Endothelial cell of umbilical vein (primary cell): Measurements from ENCODE around the gene SMARCA1. TPM values are rescaled to one million over a fixed set of nuclear protein-coding genes. Genes with fewer than 3 reads are reported as not detected.

Experiments
- BruUV-seq: library from RNA; stranded (reverse); fragments of 400-500 nt; replicated peaks from 2 replicates; lab custom pipeline; 2021; lab: Mats Ljungman, UMichigan
- CTCF ChIA-PET: fragments of 300-600, 350-600 bp; sonication (Branson Sonifier 250); formaldehyde crosslinking; loops from one replicate; lab custom pipeline; 2021; ENCODE audit warnings: antibody characterized with exemption, inconsistent platforms; lab: Charles Lee
- POLR2A ChIA-PET: fragments of 300-600, 350-600 bp; sonication (Branson Sonifier 250); formaldehyde crosslinking; loops from one replicate; lab custom pipeline; 2021; ENCODE audit warnings: antibody characterized with exemption, inconsistent platforms; lab: Charles Lee
- DNase-seq: peaks from one replicate; pipeline ENCODE4 v3.0.0-alpha.2; 2011; ENCODE audit warnings: low read depth, low spot score
- FAIRE-seq: peaks from 2 replicates; lab custom pipeline; 2011; peaks lifted over from hg19 to GRCh38; lab: Jason Lieb, UNC
- H2AFZ ChIP-seq: 2 replicates; pipeline ENCODE4 v1.6.0; 2012; ENCODE audit warnings: low read depth, low read length, control low read depth, inconsistent platforms
- H3K27ac ChIP-seq: 2 replicates; pipeline ENCODE4 v1.5.1; 2011; ENCODE audit warnings: low read depth, mild to moderate bottlenecking, control low read depth, low read length, moderate library complexity; ENCODE audit not compliant: insufficient read depth
- H3K27me3 ChIP-seq, 2 experiments: 2 replicates each; pipeline versions ENCODE4 v1.6.0 to v1.6.1; 2011; ENCODE audit warnings: low read length in 2 of 2, mixed read lengths in 1 of 2; ENCODE audit not compliant: control insufficient read depth in 2 of 2, insufficient read depth in 2 of 2
- H3K36me3 ChIP-seq, 2 experiments: 2 replicates in 1 of 2; 3 replicates in 1 of 2; pipeline ENCODE4 v1.5.1; 2011; ENCODE audit warnings: low read length in 2 of 2, mild to moderate bottlenecking in 1 of 2, moderate library complexity in 1 of 2; ENCODE audit not compliant: control insufficient read depth in 2 of 2, insufficient read depth in 2 of 2; ENCODE audit errors: extremely low read depth in 1 of 2
- H3K4me1 ChIP-seq: 3 replicates; pipeline ENCODE4 v1.5.1; 2011; ENCODE audit warnings: mild to moderate bottlenecking, low read length; ENCODE audit not compliant: control insufficient read depth, insufficient read depth; ENCODE audit errors: extremely low read depth
- H3K4me2 ChIP-seq: 2 replicates; pipeline ENCODE4 v1.6.1; 2011; ENCODE audit warnings: low read length, control low read depth, mixed read lengths; ENCODE audit not compliant: insufficient read depth
- H3K4me3 ChIP-seq, 3 experiments: fragments of 200-600 bp in 1 of 3; sonication (generic), shearing (Covaris generic) in 1 of 3; replicated peaks in 1 of 3; 2 replicates each; pipeline ENCODE4 v1.5.1; 2011 to 2016; ENCODE audit warnings: control low read depth in 3 of 3, low read length in 3 of 3, mild to moderate bottlenecking in 2 of 3, inconsistent platforms in 1 of 3, low read depth in 1 of 3, moderate library complexity in 1 of 3; ENCODE audit not compliant: insufficient read depth in 1 of 3
- H3K79me2 ChIP-seq: 2 replicates; pipeline ENCODE4 v1.6.0; 2012; ENCODE audit warnings: low read length, inconsistent platforms; ENCODE audit not compliant: control insufficient read depth, insufficient read depth
- H3K9ac ChIP-seq: replicated peaks from 2 replicates; pipeline ENCODE3; 2011; ENCODE audit warnings: low read length, control low read depth; ENCODE audit not compliant: insufficient read depth; ENCODE audit errors: extremely low read depth
- H3K9me1 ChIP-seq: replicated peaks from 3 replicates; pipeline ENCODE4 v1.6.0; 2011; ENCODE audit warnings: mild to moderate bottlenecking, low read length; ENCODE audit not compliant: control insufficient read depth, insufficient read depth; ENCODE audit errors: extremely low read depth
- H3K9me3 ChIP-seq: replicated peaks from 2 replicates; pipeline ENCODE4 v1.5.1; 2012; ENCODE audit warnings: low read length, inconsistent platforms; ENCODE audit not compliant: control insufficient read depth, insufficient read depth
- H4K20me1 ChIP-seq: replicated peaks from 2 replicates; pipeline ENCODE3; 2011; ENCODE audit warnings: mild to moderate bottlenecking, low read length; ENCODE audit not compliant: control insufficient read depth, insufficient read depth; ENCODE audit errors: extremely low read depth
- CTCF ChIP-seq, 2 donors: IDR thresholded peaks; 1 replicate in 1 of 2; 2 replicates in 1 of 2; pipeline ENCODE4 v1.5.1; 2011; ENCODE audit warnings: low read length in 2 of 2, mild to moderate bottlenecking in 2 of 2, moderate library complexity in 2 of 2, control low read depth in 1 of 2, inconsistent platforms in 1 of 2, low read depth in 1 of 2; ENCODE audit not compliant: insufficient read depth in 1 of 2; ENCODE audit errors: extremely low read depth in 1 of 2
- EZH2 ChIP-seq: IDR thresholded peaks from 2 replicates; pipeline ENCODE4 v1.6.1; 2012; ENCODE audit warnings: borderline replicate concordance, low read depth, mild to moderate bottlenecking, moderate library complexity, low read length, inconsistent platforms; ENCODE audit not compliant: severe bottlenecking
- GATA2 ChIP-seq: IDR thresholded peaks from 2 replicates; pipeline ENCODE4 v1.7.0; 2011; ENCODE audit warnings: low read depth, mild to moderate bottlenecking, moderate library complexity, mixed read lengths, low read length; ENCODE audit not compliant: insufficient read length, insufficient read depth
- JUN ChIP-seq: IDR thresholded peaks from 2 replicates; pipeline ENCODE4 v1.6.1; 2011; ENCODE audit warnings: borderline replicate concordance, low read depth; ENCODE audit not compliant: insufficient read length, insufficient read depth
- MAX ChIP-seq: IDR thresholded peaks from 2 replicates; pipeline ENCODE4 v1.6.1; 2011; ENCODE audit not compliant: insufficient read depth, insufficient read length
- POLR2A ChIP-seq: IDR thresholded peaks from 2 replicates; pipeline ENCODE4 v1.6.1; 2012; ENCODE audit warnings: low read depth, mild to moderate bottlenecking, control low read depth, low read length
- POLR2AphosphoS5 ChIP-seq: IDR thresholded peaks from 2 replicates; pipeline ENCODE4 v1.6.1; 2012; ENCODE audit warnings: low read depth, mild to moderate bottlenecking, control low read depth, low read length, moderate library complexity; ENCODE audit not compliant: insufficient read depth
- dilution Hi-C: fragments of 300-500 bp; cut with MboI; formaldehyde crosslinking; loops from one replicate; pipeline ENCODE4 v1.15.0; 2019; ENCODE audit warnings: low sequenced_read_pairs; ENCODE audit not compliant: extremely low pct_ligation_motif_present
- intact Hi-C: fragments of 100-400 bp; cut with micrococcal nuclease; formaldehyde crosslinking; loops from one replicate; pipeline ENCODE4 v1.10.0; 2022
- polyA plus RNA-seq, 4 experiments: library from polyadenylated mRNA; depleted of rRNA in 3 of 4; stranded (reverse) in 3 of 4; unstranded in 1 of 4; fragments of >200 nt; gene quantifications; 2 replicates each; pipeline versions ENCODE4 v1.2.1 to v1.2.3, GENCODE V29; 2011 to 2012; ENCODE audit warnings: missing spikeins in 1 of 4
- total RNA-seq: library from RNA; stranded (reverse); gene quantifications from 2 replicates; pipeline ENCODE4 v1.2.3, GENCODE V29; 2021

SMARCA1 gene
- total and polyA plus RNA-seq, 2 donors (not counting 3 experiments of a cell fraction or from before 2014, with no cell fraction given): 8.3 to 29.7 TPM

- no peak overlapping the region for H3K27ac ChIP-seq
- no peak for FAIRE-seq
- H3K27me3 ChIP-seq: no peaks in the 10 kb centered on the region
- TF ChIP-seq POLR2AphosphoS5: no peak
- H2AFZ ChIP-seq: no peak overlapping the region
- H4K20me1 ChIP-seq: no peaks in the 10 kb centered on the region
- intact Hi-C loops (no loop called here), dilution Hi-C loops (no loop called here)
- no peak overlapping the region for H3K9ac ChIP-seq
- H3K4me2 ChIP-seq: no peak overlapping the region
- no peaks in the 10 kb centered on the region for H3K4me1 ChIP-seq
- no peak overlapping the region for H3K4me3 ChIP-seq
- no peaks in the 10 kb centered on the region for H3K9me3 ChIP-seq
- DNase-seq: no peak
- H3K9me1 ChIP-seq: no peaks in the 10 kb centered on the region
- BruUV-seq: no TSS peak
- POLR2A ChIA-PET: no interaction called here
- peaks cover 0 to 2% of the 10 kb centered on the region in 2 experiments for H3K36me3 ChIP-seq
- CTCF ChIA-PET: no interaction called here
- H3K79me2 ChIP-seq: no peaks in the 10 kb centered on the region
Measured at GRCh38 chrX:129433461-129433860, 89.8 kb downstream of the SMARCA1 start.

GRCh38 chrX:129427267-129427666, 96.0 kb downstream of the SMARCA1 start:
- no peaks in the 10 kb centered on the region for H3K9me1 ChIP-seq
- TF ChIP-seq EZH2 (no peak), MAX (no peak), POLR2A (no peak), CTCF (IDR thresholded peaks at IDR 0.05; ENCODE audit: extremely low read depth in 1 of 2, insufficient read depth in 1 of 2, low read depth in 1 of 2, low read length in 2 of 2) (no peak), JUN (no peak), GATA2 (no peak)
- CTCF ChIA-PET: no interaction called here
- FAIRE-seq: no peak
- H3K9ac ChIP-seq: no peak overlapping the region
- no TSS peak for BruUV-seq
- no peaks in the 10 kb centered on the region for H4K20me1 ChIP-seq
- no peaks in the 10 kb centered on the region for H3K36me3 ChIP-seq
- dilution Hi-C loops (no loop called here), intact Hi-C loops (no loop called here)
- DNase-seq: no peak
- no peaks in the 10 kb centered on the region for H3K9me3 ChIP-seq
- H3K4me2 ChIP-seq: no peak overlapping the region
- POLR2A ChIA-PET: no interaction called here
- H3K4me3 ChIP-seq: no peak overlapping the region
- no peaks in the 10 kb centered on the region for H3K27me3 ChIP-seq
- no peak overlapping the region for H2AFZ ChIP-seq
- no peaks in the 10 kb centered on the region for H3K4me1 ChIP-seq
- H3K27ac ChIP-seq: no peak overlapping the region
- no peaks in the 10 kb centered on the region for H3K79me2 ChIP-seq
